Measurements from ENCODE around the gene FIGNL2.
A peak's percentile ranks its signal among the peaks of the same experiment; 100 is the strongest.
"Not testable (repeated sequence)": the region's sequence is repeated elsewhere in the genome, so short reads cannot be mapped to it uniquely, and the experiment has no call there.

The FIGNL2 gene

GRCh38 chr12:51832354-51833107 is 16.0 kb downstream of the FIGNL2 start:
- DNase-seq, result no peak

GRCh38 chr12:51831817-51832216 is 16.7 kb downstream of the FIGNL2 start:
- DNase-seq, result not testable (repeated sequence)

- DNase-seq, result no peak
Observed at GRCh38 chr12:51829641-51830040, 18.9 kb downstream of the FIGNL2 start.

- no peak for DNase-seq
Observed at GRCh38 chr12:51829011-51829481, 19.5 kb downstream of the FIGNL2 start.

GRCh38 chr12:51827925-51828818 is 20.3 kb downstream of the FIGNL2 start:
- DNase-seq, result peak; percentile 28

GRCh38 chr12:51826881-51827280 is 21.6 kb downstream of the FIGNL2 start:
- DNase-seq, result no peak

- no peak for DNase-seq
Observed at GRCh38 chr12:51825216-51825615, 23.3 kb downstream of the FIGNL2 start.

GRCh38 chr12:51823875-51824565 is 24.5 kb downstream of the FIGNL2 start:
- DNase-seq, result peak; percentile 66

- no peak for DNase-seq
Observed at GRCh38 chr12:51822956-51823355, 25.6 kb downstream of the FIGNL2 start.

- DNase-seq, result no peak
Observed at GRCh38 chr12:51822261-51822616, 26.3 kb downstream of the FIGNL2 start.

GRCh38 chr12:51821440-51822260 is 26.9 kb downstream of the FIGNL2 start:
- no peak for DNase-seq

GRCh38 chr12:51820526-51821439 is 27.7 kb downstream of the FIGNL2 start:
- peak; percentile 75 for DNase-seq

- no peak for DNase-seq
Observed at GRCh38 chr12:51819736-51820525, 28.6 kb downstream of the FIGNL2 start.

GRCh38 chr12:51818566-51819300 is 29.8 kb downstream of the FIGNL2 start:
- peak; percentile 87 for DNase-seq

- DNase-seq, result no peak
Observed at GRCh38 chr12:51818086-51818485, 30.4 kb downstream of the FIGNL2 start.

GRCh38 chr12:51817027-51817953 is 31.2 kb downstream of the FIGNL2 start:
- DNase-seq, result peak; percentile 21

GRCh38 chr12:51815571-51815970 is 32.9 kb downstream of the FIGNL2 start:
- no peak for DNase-seq

GRCh38 chr12:51814311-51815088 is 34.0 kb downstream of the FIGNL2 start:
- DNase-seq, result peak; percentile 66
